CD4-positive, alpha-beta T cell treated with Interleukin-12 subunit alpha and Interleukin-12 subunit beta, for 1 hour (primary cell): Measurements from ENCODE around the gene MUSTN1.

Experiments
- DNase-seq: peaks from one replicate; pipeline ENCODE4 v3.0.0-alpha.2; 2020

The MUSTN1 gene

DNA sequence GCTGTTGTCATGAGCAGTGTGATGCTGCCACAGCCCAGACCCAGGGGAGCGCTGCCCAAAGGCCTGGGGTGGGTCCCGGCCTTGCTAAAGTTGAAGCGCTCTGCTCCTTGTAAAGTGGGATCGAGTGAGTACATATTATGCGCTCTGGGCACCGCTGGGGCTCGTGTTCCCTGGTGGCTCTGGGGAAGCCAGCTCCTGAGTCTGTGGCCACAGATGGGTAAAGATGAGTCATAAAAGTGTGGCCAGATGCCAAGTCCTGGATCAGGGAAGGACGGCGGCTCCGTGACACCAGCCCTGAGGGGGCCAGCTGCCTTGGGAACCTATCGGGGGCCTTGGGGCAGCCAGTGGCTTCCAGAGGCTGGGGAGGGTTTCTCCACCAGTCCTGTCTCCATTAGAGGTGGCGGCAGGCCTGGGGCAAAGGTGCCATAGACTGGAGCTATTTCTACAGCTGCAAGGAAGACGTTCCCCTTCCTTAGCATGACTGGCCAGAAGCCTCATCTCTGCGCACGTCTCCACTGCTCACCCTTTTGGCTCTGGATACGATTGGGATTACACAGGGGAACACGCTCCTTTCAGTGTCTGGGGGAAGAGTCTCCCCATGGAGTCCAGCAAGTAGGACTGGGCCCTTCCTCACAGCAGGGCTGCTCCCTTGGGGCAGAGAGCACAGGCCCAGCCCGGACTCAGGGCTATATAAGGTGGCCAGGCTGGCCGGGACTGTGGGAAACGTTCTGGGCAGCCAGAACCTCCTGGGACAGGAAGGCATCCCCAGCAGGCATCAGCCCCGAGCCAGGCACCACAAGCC lies 3.1 kb downstream of the MUSTN1 start:
- no peak for DNase-seq

DNA sequence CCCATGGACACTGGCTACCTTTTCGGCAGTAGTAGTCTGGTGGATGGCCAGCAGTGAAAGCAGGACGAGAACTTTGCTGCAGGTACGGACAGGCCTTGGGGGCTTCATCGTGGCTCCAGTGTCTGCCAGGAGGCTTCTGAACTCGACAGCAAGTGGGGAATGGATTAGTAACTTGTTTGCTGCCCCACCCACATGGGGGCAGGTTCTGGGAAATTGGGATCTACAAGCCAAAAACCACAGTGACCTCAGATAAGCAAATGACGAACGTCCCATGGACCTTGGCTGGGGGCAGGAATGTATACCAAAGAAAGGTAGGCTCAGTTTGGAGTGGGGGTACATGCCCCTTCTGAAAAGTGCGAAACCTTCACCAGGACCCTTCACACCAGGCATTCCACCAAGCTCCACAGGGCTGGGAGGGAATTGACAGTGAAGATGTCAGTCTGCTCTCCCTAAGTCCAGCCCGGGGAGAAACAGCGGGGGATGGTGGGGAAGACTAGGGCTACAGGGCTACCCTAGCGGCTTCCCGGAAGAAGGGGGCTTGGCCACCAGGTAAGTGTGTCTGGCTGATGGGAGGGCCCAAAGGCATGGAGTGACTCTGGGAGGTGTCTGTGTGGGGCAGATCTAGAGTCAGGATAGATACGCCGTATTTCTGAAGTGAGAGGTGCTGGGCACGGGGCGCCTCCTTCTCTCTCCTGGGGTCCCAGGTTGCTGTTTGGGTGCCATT lies 4.1 kb downstream of the MUSTN1 start, which contains the start of gene ITIH4:
Gene ITIH4, minus strand, starts transcription at position 138 of the 724 bp plus-strand sequence. Its CDS starts 30 bp downstream, at position 108.
- DNase-seq, result no peak

DNA sequence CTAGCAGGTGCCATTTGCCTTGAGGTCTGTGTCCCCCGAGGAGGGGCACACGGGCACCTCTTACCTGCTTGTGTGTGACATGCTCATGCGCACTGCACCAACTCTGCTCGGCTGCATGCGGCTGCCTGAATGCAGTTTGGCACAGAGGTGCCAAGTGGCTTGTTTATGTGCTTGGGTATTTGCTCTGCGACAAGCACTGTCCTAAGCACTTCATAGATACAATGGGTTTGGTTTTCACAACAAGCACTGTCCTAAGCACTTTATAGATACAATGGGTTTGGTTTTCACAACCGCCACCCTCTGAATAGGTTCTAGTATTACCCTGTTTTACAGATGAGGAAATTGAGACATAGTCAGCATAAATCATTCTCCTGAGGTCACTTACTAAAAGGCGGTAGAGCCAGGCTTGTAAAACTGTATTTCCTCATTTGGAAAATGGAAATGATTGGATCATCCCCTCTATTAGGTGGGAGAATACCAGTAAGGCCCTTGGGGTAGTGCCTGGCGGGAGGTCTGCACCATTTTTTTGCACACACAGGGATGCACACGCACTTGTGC lies 4.8 kb downstream of the MUSTN1 start:
- DNase-seq, result no peak

DNA sequence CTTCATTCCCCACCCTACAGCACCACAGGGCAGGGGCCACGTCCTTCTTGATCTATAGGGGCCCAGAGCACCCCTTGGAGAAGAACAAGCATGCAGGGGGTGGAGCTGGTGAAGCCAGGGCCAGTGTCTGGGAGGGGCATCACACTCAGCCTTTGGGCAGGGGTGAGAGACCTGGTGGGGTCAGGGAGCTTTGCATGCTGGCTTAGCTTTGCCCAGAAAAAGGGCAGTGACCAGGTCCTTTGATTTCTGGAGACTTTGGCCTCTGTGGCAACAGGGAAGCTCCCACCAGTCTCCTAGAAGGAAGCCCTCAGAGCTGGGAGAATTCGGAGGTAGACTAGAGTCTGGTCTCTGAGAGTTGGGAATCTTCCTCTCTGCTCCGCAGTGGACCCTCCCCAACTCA lies 5.3 kb downstream of the MUSTN1 start:
- no peak for DNase-seq

DNA sequence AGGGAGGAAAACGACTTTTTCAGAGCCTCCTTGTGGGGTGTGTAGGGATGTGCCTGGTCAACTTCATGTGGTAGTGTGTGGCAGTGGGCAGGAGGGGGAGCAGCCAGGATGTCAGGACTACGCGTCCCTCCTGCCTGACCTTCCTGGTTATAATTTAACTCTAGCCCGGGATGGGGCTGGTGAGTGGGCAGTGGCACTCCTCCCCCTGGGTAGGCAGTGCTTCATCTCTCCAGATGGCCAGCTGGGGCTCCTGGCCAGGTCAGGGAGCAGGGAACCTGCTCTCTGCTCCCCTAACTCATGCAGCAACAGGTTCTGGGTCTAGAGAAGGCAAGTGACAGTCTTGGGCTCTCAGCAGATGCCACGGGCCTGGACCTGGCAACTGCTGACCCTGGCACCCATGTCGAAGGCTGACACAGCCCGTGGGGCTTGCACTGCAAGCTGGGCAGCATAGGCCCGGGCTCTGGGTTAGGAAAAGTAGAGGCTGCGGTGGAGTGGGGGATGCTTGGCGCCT lies 6.9 kb downstream of the MUSTN1 start:
- no peak for DNase-seq

DNA sequence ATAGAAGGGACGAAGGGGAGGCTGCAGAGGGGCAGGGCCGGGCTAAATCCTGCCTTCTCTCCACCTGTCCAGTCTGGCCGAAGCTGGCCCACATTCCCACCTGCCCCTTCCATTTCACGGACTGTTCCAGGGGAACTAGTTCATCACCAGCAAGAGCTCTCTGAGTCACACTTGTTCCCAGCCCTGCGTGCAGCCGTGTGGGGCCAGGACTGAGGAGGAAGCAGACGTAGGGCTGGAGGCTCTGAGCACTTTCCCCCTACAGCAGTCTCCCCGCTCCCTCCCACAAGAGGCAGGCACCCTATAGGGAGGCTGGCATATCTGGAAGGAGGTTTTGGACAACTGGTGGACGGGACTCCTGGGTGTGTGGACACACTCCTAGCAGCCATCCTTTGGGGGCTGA lies 7.4 kb downstream of the MUSTN1 start:
- no peak for DNase-seq

DNA sequence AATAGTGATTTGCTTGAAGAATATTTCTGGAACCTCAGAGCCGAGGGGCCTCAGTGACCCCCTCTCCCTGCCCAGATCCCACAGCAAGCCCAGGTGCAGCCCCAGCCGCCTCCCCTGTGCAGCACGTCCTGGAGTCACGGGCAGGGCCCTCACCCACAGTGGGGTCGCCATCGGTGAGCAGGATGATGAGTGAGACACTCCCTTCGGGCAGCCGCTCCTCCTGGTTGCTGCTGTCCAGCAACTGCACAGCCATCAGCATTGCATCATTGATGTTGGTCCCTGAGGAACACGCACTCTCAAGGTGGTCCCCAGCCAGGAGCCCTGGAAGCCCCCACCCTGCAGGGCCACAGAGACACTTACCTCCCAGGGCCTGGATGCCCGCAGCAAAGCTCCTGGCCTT lies 10.8 kb downstream of the MUSTN1 start:
- DNase-seq, result no peak

DNA sequence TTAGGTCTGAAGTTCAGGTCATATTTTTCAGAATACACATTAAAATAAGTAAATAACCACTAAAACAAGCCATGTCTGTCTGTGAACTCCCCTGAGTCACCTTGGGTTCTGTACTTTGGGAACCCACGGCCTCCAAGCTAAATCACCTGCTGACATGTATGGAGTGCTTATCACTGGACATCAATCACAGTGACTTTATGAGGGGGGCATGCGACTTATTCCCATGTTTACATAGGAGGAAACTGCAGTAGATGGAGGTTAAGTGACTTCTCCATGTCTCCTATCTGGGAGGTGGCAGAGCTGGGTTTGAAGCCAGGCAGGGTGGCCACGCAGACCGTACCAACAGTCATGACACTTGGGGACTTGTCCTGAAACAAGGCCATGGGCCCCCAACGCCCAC lies 12.5 kb downstream of the MUSTN1 start:
- no peak for DNase-seq

DNA sequence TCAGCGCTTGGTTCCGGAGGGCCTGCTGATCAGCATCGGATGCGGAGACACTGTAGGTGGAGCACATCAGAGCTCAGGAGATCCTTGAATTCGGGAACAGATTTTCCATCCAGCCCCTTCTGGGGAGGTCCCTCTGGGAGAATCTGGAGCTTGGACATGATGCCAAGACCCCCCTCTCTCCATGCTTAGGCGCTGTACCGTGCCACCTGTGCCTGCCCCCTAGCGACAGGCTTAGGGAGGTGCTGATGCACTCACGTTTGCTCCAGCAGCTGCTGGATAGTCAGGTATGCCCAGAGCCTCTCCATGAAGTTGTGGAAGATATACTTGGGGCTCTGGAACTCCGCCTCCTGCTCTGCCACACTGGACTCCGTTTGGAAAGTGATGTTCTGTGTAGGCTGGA lies 14.1 kb downstream of the MUSTN1 start:
- DNase-seq, result no peak

DNA sequence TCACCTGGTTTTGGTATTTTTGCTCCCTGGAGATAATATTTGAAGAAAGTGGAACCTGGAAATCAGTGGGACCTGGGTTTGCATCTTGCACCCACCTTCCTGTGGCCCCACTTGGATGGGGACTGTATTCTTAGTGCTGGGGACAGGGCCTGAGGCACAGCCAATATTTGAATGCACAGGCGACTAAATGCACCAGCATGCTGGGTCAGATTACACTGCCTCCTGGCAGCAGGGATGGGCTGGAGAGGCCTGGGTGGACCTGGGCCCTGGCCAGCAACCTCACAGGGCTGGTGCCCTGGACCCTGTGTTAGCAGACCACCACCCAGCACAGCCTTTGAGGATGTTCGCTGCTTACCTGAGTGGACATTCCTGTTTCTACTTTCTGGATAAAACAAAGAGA lies 14.9 kb downstream of the MUSTN1 start:
- no peak for DNase-seq

DNA sequence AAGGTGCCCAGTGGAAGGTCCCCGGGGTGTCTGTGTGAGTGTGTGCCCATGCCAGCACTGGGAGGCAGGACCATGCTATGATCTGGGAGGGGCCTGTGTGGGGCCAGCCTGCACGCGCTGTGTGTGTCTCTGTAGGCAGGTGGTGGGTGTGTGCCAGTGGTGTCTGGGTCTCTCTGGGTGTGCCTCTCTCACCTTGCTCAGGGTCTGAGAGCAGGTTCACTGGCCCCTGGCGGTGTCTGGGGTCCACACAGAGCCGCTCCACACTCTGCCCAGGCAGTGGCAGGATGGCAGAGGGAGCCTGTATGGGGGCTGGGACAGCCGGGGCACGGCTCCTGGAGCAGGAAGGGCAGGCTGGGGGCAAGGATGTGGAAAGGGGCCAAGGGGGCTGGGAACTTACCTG lies 17.0 kb downstream of the MUSTN1 start:
- no peak for DNase-seq

DNA sequence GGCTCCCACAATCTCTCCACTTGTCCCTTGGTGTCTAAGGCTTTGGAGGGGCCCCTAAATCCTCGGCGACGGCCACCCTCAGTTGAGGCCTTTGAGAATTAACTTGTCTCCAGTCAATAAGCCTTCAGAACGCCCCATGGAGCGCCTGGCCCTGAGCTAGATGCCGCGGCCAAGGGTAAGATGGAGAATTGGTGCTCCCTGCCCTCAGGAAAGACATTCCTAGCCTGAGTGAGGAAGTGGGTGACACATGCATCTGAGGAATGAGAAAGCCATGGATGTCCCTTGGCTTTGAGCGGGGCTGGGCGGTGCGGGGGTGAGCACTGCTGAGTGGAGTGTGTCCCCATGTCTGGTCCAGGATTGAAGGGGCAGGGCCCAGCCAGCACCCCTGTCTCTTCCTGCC lies 17.6 kb downstream of the MUSTN1 start:
- DNase-seq, result no peak

DNA sequence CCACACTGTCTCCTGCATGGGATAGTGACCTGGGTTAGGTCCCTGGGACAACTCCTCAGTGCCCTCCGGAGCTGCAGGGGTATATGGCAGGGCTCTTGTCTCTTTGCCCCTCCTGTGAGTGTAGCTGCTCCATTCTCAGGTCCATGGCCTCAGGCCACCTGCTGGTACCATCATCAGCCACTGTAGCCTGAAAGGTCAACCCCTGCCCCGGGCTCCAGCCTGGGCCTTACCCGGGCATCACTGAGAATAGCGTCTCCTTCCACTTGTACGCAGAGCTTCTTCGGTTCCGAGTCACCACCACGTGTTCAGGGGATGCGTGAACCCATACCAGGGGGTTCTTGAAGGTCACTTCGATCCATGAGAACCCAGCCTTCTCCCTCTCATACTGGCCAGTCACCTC lies 18.2 kb downstream of the MUSTN1 start:
- DNase-seq, result no peak

DNA sequence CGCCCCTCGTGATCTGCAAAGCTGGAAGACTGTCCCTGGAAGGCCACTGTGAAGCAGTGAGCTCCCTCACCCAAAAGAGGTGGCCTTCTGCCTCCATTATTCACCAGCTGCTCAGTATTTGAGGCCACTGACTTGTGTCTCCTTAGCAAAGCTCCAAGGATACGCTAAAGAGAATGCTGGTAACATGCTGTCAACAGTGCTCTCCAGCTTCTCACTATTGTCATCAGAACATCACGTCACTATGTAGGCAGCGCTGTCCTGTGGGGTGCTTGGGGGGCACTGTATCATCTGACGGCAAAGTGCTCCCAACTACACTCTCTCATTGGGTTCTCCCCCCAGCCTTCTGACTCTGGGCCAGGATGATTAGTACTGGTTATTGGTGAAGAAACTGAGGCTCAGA lies 18.6 kb downstream of the MUSTN1 start:
- DNase-seq, result no peak

DNA sequence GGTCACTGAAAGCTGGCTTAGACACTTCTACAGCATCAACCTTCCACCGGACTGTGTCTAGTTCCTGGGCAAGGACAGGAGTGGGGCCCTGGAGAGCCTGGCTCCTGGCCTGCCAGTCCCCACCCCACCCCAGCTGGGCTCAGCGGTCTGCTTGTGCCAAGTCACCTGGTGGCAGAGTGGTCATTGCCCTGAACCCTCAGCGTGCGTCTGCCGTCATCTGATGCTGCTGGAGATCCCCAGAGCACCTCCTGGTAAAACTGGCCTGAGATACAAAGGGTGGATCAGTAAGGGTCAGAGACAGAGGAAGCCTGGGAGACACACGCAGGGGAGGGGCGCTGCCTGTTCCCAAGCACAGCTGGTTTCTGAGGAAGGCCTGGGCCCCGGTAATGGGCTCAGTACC lies 21.0 kb downstream of the MUSTN1 start:
- DNase-seq, result no peak

DNA sequence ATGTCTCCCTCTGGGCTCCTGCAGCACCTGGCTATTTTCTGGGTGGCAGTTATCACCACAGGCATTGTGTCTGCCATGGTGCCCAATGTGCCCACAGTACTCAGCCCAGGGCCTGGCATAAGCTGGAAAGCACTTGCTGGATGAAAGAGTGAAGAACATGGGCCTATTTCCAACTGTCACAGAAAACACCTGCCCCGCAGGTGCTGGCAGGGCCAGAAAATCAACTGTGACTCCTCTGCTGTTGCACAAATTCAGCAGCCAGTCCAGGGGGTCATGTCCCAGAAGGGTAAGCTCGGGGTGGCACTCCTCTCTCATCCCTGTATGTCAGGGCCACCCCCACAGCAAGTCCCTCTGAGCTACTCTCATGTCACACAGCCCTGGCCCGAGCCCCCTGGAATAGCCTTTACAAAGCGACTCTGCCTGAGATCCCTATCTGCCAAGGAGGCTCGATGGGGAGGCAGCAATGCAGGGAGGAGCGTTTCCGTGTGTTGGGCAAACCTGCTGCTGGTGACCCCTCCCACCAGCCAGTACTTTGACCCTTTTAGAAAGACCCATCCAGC lies 23.3 kb downstream of the MUSTN1 start:
- no peak for DNase-seq

DNA sequence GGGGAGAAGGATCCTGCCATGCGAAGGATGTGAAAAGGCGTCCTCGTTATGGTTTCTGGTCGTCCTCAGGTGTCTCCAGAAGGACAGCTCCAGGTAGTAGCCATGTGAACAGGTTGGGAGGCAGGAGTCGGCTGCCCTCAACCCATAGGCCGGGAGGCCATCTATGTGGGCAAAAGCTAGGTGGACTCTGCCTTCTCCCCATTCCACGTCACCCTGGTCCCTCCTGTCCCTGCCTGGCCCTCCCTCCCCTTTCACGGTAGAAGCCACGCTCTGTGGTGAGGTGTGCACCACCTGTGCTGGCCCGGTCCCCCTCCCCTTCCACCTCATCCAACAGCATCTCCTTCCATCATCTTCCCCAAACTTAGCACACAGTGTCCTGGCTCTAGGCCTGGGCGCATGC lies 23.9 kb downstream of the MUSTN1 start:
- DNase-seq, result no peak

DNA sequence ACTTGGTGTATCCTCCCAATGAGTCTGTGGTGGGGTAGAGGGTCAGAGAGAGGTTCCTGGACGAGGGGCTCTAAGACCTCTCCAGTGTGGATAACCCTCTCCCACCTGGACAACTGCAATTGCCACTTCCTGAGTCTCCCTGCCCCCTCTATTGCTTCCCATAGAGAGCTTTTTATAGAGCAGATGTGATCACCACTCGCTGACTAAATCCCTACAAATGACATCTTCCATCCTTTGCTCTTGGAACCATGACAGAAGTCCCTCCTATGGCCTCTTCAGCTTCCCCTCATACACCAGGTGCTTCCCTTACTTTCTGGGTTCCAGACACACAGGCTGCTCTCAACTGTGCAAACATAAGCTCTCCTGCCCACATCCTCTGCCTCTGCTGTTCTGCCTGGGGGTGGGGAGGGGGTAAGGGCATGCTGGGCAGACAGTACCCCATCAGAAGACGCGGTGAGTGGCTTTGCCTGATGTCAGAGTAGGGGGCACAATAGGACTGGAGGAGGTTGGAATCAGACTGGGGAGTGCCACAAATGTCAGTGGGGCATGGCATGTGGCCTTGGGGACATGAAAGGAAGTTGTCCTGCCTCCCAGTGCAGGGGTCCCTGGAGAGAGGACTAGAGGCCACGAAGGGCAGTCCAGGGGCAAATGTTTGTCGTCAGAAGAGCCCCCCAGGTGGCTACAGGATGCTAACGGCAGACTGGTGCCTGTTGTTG lies 25.0 kb downstream of the MUSTN1 start:
- DNase-seq, result no peak

DNA sequence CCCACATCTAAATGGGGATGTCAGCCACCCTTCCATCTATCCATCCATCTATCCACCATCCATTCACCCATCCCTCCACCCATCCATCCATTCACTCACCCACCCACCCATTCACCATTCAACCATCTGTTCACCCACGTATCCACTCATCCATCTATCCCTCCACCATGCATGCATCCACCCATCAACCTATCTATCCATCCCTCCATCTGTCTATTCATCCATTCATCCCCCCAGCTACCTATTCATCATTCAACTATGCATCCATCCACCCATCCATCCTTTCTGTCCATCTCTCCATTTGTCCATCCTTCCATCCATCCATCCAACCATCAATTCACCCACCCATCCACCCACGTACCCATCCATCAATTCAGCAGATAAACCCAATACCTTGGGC lies 25.7 kb downstream of the MUSTN1 start:
- no peak for DNase-seq

DNA sequence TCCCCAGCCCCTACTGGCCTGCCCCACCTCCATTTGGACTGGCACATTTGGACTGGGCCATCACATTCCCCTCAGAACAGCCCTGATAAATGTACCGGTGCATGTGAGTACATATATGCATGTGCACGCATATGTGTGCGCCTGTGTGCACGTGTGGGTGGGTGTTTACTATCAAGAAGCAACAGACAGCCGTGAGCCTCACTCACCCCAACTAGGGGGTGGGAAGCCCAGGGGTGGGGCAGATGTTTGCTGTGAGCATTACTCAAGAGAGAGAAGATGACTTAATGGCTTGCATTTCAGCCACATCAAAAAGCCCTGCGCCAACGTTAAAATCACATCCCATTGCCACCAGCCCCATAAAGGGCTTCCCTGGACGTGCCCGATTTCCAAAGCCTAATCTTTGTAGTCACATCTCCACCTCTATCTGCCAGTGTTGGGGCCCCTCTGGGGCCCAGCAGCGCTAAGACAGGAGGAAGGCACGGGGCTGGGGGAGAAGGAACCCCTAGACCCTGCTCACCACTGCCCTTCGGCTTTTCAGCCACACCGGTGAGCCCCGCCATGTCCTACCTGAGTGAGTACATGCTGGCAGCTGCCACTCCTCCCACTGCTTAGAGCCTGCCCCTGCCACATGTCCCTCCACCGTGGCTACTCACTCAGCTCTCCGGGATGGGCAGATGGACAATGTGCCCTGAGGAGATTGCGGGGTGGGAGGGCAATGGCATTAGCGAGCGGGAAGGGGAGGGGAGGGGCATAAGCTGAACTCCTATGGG lies 29.4 kb downstream of the MUSTN1 start:
- no peak for DNase-seq

DNA sequence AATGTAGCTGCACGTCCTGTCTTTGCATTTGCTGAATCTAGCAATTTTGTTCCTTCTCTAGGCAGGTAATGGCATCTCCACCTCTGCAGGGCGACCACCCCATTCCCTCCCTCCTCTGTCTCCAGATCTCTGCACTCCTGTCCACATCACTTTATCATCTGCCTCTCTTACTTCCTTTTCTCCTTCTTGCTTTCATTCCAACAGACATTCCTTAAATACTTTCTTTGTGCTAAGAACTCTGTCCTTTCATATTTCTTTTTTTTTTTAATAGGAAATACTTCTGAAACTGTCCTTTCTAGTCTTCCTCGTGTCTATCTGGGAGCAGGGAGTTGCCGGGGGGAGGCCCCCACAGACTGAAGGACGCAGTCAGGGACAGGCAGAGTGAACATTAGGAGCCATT lies 33.0 kb downstream of the MUSTN1 start:
- no peak for DNase-seq

DNA sequence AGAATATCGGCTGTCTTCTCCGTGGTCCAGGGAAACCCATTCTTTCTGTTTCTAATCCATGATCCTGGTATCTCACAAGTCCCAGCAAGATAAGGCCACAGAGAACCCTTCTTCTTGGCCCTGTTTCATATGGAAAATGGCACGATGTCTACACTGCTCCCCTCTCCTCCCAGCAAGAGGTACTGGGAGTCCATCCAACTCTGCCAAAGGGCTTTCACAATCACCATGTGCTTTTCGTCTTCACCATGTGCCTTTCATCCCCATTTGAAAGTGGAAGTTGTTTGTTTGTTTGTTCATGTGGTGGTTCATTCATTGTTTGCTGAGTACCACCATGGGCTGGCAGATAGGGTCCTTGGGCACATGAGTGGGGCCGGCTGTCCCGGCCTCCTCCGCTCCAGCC lies 34.7 kb downstream of the MUSTN1 start:
- no peak for DNase-seq
